ENCODE measurements around the gene TMEM88. TPM values are rescaled to one million over a fixed set of nuclear protein-coding genes. Genes with fewer than 3 reads are reported as not detected.

TMEM88 gene
- total and polyA plus RNA-seq, 8 donors = 2.1 to 28.5 (median 2.9) TPM

GRCh38 chr17:7867881-7868329 is 13.0 kb downstream of the TMEM88 start:
- intact Hi-C loops (cut with DNase I) = loop anchor here in 2 of 3 donors (5.0 to 10.0 kb wide), 2 partner anchors 114 to 117 kb away; no protein-coding TSS in a partner anchor
- no peaks in the 10 kb centered on the region for H3K36me3 ChIP-seq
- no peak overlapping the region for H3K27ac ChIP-seq
- WGBS, 2 donors = 65 to 75% methylated on average over 5 of the region's 5 CpGs
- no peaks in the 10 kb centered on the region for H3K4me1 ChIP-seq
- ATAC-seq = no peak
- H3K27me3 ChIP-seq = no peaks in the 10 kb centered on the region
- H3K9me3 ChIP-seq = no peaks in the 10 kb centered on the region
- no peak overlapping the region for H3K4me3 ChIP-seq
- FAIRE-seq = no peak
- TF ChIP-seq CTCF (IDR thresholded peaks at IDR 0.05) = no peak
- no peak for DNase-seq

- Histone ChIP-seq H3K4me3 (no peak overlapping the region), H3K4me1 (no peaks in the 10 kb centered on the region), H3K9me3 (no peaks in the 10 kb centered on the region), H3K36me3 (no peaks in the 10 kb centered on the region), H3K27me3 (no peaks in the 10 kb centered on the region), H3K27ac (no peak overlapping the region)
- TF ChIP-seq CTCF (IDR thresholded peaks at IDR 0.05) = no peak
- intact Hi-C loops (cut with DNase I) = no loop called here
- no peak for FAIRE-seq
- ATAC-seq = no peak
- 67 to 71% methylated on average over 4 of the region's 4 CpGs for WGBS, 2 donors
- no peak for DNase-seq
These were observed 18.2 kb downstream of the TMEM88 start for GRCh38 chr17:7873051-7873450.

- H3K9me3 ChIP-seq = no peaks in the 10 kb centered on the region
- no peak for TF ChIP-seq CTCF (IDR thresholded peaks at IDR 0.05)
- H3K27me3 ChIP-seq = no peaks in the 10 kb centered on the region
- no peak overlapping the region for H3K4me3 ChIP-seq
- FAIRE-seq (no peak), DNase-seq (no peak), ATAC-seq (no peak)
- H3K36me3 ChIP-seq = peaks cover 0 to 8% (median 0%) of the 10 kb centered on the region in 3 donors
- H3K27ac ChIP-seq = no peak overlapping the region
- intact Hi-C loops (cut with DNase I) = no loop called here
- 83 to 85% methylated on average over 2 of the region's 2 CpGs for WGBS, 2 donors
- peaks cover 0 to 1% (median 0%) of the 10 kb centered on the region in 3 donors for H3K4me1 ChIP-seq
These were observed 21.0 kb downstream of the TMEM88 start for GRCh38 chr17:7875804-7876370.

- FAIRE-seq = no peak
- peaks cover 0 to 9% (median 1%) of the 10 kb centered on the region in 3 donors for H3K4me1 ChIP-seq
- TF ChIP-seq CTCF (IDR thresholded peaks at IDR 0.05) = no peak
- peak in 1 of 6 donors; percentile 7 for DNase-seq
- peaks cover 0 to 8% (median 0%) of the 10 kb centered on the region in 3 donors for H3K36me3 ChIP-seq
- no peaks in the 10 kb centered on the region for H3K9me3 ChIP-seq
- 91 to 92% methylated on average over 7 of the region's 7 CpGs for WGBS, 2 donors
- no peak for ATAC-seq
- intact Hi-C loops (cut with DNase I) = no loop called here
- no peak overlapping the region for H3K4me3 ChIP-seq
- no peak overlapping the region for H3K27ac ChIP-seq
- H3K27me3 ChIP-seq = no peaks in the 10 kb centered on the region
These were observed 23.4 kb downstream of the TMEM88 start for GRCh38 chr17:7878234-7878633.

- ATAC-seq = no peak
- 58% methylated on average over 3 of the region's 3 CpGs for WGBS, 2 donors
- no peak for FAIRE-seq
- no peak overlapping the region for H3K27ac ChIP-seq
- H3K4me3 ChIP-seq = no peak overlapping the region
- peaks cover 0 to 9% (median 5%) of the 10 kb centered on the region in 3 donors for H3K4me1 ChIP-seq
- H3K36me3 ChIP-seq = peaks cover 0 to 8% (median 0%) of the 10 kb centered on the region in 3 donors
- no peak for TF ChIP-seq CTCF (IDR thresholded peaks at IDR 0.05)
- intact Hi-C loops (cut with DNase I) = no loop called here
- H3K9me3 ChIP-seq = no peaks in the 10 kb centered on the region
- no peak for DNase-seq
- H3K27me3 ChIP-seq = no peaks in the 10 kb centered on the region
These were observed 25.4 kb downstream of the TMEM88 start for GRCh38 chr17:7880076-7880868.
